ENCODE measurements around the gene FBXW9. TPM values are rescaled to one million over a fixed set of nuclear protein-coding genes. Genes with fewer than 3 reads are reported as not detected.

The FBXW9 gene
- 15.4 and 19.6 TPM in 2 replicates for total RNA-seq (2021)
- Bru-seq, nascent RNA = percentile 50 among the genes with signal in this experiment
- BruChase-seq, experiment 1, labeled RNA remaining after a 2-hour chase = percentile 55 among the genes with signal in this experiment
- percentile 66 among the genes with signal in this experiment for BruChase-seq, experiment 2, labeled RNA remaining after a 6-hour chase
- long read RNA-seq, transcript FBXW9-201 (10 exons, 1,738 nt) = major isoform, 57 of 73 reads
- long read RNA-seq, partial matches to known transcripts = 1 of 73 reads
- long read RNA-seq, other reads (novel, unspliced or antisense) = 15 of 73 reads

DNA sequence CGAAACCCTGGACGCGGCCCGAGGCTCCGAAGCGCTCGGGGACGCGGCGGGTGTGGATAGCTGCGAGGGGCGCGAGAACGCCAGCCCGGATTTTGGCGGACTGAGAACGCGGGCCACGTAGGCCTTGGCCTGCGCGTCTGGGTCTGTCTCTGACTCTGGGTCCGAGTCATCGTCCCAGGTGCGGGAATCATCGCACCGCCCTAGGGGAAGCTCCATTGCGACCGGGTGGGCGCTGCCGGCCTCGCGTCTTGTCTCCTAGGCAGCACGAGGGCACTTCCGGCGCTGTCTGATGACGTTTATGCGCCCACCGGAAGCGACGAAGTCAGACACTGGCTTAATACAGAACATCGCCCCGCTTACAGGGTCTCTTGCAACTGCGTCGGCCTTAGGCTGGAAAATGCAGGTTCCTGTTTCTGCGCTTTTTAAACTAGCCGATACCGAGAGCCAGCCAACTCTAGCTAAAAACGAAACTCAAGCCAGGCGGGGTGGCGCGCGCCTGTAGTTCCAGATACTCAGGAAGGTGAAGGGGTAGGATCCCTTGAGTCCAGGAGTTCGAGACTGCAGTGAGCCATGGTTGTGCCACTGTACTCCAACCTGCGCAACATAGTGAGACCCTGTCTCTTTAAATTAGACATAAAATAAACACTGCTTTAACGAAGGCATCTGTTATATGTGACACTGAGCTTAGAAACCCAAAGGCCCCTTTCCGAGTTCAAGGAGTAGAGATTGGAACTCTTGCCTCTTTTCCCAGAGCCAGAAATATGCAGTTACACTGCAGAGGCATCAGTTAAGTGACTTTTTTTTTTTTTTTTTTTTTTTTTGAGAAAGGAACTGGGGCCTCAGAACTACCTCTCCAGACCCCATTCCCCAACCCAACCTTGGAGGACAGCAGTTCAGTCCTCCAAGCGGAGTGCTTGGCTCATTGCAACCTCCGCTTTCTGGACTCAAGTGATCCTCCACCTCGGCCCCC, at the start of gene FBXW9:
Gene FBXW9, minus strand, starts transcription at position 266 of the 970 bp plus-strand sequence. Its CDS starts 50 bp downstream, at position 216.
- TSS peak; percentile 98 for BruUV-seq (replicated peaks)
- ChIA-PET CTCF (interaction anchor here (0.5 to 1.0 kb wide), 3 partner anchors 64 to 85 kb away, joined by 3 to 7 read pairs (median 3); no protein-coding TSS in a partner anchor), POLR2A (ENCODE audit: low non-redundant PET) (interaction anchor here (0.6 kb wide), 2 partner anchors 14 to 1664 kb away, joined by 3 to 8 read pairs; no protein-coding TSS in a partner anchor)
- no peaks in the 10 kb centered on the region for H3K9me3 ChIP-seq (ENCODE audit: low read depth, low read length, poor library complexity, severe bottlenecking)
- H3K27ac ChIP-seq (ENCODE audit: low read depth, low read length, poor library complexity, severe bottlenecking) = peak within 1 kb of the TSS; percentile 83
- H3K4me3 ChIP-seq (ENCODE audit: low read depth, low read length, poor library complexity, severe bottlenecking) = peak within 1 kb of the TSS; percentile 89
- TF ChIP-seq EZH2 (IDR thresholded peaks at IDR 0.05; ENCODE audit: borderline replicate concordance, low read depth, low read length, poor library complexity, severe bottlenecking) = no peak
- TF ChIP-seq, protein P1, sequence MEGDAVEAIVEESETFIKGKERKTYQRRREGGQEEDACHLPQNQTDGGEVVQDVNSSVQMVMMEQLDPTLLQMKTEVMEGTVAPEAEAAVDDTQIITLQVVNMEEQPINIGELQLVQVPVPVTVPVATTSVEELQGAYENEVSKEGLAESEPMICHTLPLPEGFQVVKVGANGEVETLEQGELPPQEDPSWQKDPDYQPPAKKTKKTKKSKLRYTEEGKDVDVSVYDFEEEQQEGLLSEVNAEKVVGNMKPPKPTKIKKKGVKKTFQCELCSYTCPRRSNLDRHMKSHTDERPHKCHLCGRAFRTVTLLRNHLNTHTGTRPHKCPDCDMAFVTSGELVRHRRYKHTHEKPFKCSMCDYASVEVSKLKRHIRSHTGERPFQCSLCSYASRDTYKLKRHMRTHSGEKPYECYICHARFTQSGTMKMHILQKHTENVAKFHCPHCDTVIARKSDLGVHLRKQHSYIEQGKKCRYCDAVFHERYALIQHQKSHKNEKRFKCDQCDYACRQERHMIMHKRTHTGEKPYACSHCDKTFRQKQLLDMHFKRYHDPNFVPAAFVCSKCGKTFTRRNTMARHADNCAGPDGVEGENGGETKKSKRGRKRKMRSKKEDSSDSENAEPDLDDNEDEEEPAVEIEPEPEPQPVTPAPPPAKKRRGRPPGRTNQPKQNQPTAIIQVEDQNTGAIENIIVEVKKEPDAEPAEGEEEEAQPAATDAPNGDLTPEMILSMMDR (conservative IDR thresholded peaks at IDR 0.05; ENCODE audit: low read depth, low read length) = no peak
- DNase-seq (ENCODE audit: low spot score) = peak; percentile 97
- peaks cover 11% of the 10 kb centered on the region for H3K4me1 ChIP-seq (ENCODE audit: insufficient read depth, low read length, poor library complexity, severe bottlenecking)
- intact Hi-C loops (cut with micrococcal nuclease; ENCODE audit: unreplicated experiment) = no loop called here
- no peaks in the 10 kb centered on the region for H3K27me3 ChIP-seq (replicated peaks; ENCODE audit: insufficient read depth, low read depth, low read length, poor library complexity)
- H3K36me3 ChIP-seq (ENCODE audit: insufficient read depth, low read length, poor library complexity, severe bottlenecking) = peaks cover 24% of the 10 kb centered on the region

DNA sequence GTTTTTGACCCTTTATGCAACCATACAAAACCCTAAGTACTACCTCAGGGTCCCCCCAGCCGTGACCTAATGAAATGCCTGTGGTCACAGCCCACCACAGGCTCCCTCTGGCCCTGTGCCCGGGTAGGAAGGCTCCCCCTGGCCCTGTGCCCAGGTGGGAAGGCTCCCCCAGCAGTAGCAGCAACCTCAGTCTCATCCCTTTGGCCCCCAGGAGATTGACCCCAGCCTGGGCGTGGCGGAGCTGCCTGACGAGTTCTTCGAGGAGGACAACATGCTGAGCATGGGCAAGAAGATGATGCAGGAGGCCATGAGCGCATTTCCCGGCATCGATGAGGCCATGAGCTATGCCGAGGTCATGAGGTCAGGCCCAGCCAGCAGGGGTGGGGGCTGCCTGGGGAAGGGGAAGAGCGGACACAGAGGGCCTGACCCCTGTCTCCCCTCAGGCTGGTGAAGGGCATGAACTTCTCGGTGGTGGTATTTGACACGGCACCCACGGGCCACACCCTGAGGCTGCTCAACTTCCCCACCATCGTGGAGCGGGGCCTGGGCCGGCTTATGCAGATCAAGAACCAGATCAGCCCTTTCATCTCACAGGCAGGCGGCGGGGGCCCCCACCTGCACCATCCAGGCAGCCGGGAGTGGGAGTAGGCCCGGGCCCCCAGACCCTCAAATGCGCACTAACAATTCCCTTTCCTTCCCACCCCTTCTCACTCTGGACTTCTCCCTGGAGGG, 48.9 kb upstream of the FBXW9 start:
- no peaks in the 10 kb centered on the region for H3K9me3 ChIP-seq (ENCODE audit: low read depth, low read length, poor library complexity, severe bottlenecking)
- intact Hi-C loops (cut with micrococcal nuclease; ENCODE audit: unreplicated experiment) = no loop called here
- H3K27me3 ChIP-seq (replicated peaks; ENCODE audit: insufficient read depth, low read depth, low read length, poor library complexity) = no peaks in the 10 kb centered on the region
- no TSS peak for BruUV-seq (replicated peaks)
- DNase-seq (ENCODE audit: low spot score) = no peak
- H3K27ac ChIP-seq (ENCODE audit: low read depth, low read length, poor library complexity, severe bottlenecking) = no peak overlapping the region
- H3K36me3 ChIP-seq (ENCODE audit: insufficient read depth, low read length, poor library complexity, severe bottlenecking) = peaks cover 18% of the 10 kb centered on the region
- TF ChIP-seq, protein P1 (conservative IDR thresholded peaks at IDR 0.05; ENCODE audit: low read depth, low read length) = no peak
- TF ChIP-seq EZH2 (IDR thresholded peaks at IDR 0.05; ENCODE audit: borderline replicate concordance, low read depth, low read length, poor library complexity, severe bottlenecking) = no peak
- POLR2A ChIA-PET (ENCODE audit: low non-redundant PET) = no interaction called here
- CTCF ChIA-PET = no interaction called here
- H3K4me1 ChIP-seq (ENCODE audit: insufficient read depth, low read length, poor library complexity, severe bottlenecking) = peaks cover 27% of the 10 kb centered on the region
- H3K4me3 ChIP-seq (ENCODE audit: low read depth, low read length, poor library complexity, severe bottlenecking) = no peak overlapping the region

DNA sequence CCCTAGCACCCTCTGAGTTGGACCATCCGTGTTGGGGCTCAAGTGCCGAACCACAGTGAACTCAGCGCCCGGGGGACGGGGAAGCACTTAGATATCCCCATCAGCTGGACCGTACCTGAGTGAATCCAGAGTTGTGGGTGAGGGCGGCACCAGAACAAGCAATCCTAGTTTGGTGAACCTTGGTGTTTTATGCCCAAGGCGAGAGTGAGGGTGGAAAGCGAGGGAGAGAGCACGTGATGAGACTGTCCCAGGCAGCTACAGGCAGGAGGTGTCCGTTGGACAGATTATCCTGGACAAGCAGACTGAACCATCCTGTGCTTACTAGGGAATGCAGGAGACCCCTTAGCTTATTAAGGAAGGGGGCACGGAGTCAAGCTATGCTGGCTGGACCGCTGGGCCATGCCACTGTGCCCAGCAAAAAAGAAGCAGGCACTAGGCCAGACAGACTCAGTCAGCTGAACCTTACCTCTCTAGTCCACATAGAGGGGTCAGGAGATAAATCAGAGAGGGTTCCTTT, 41.5 kb upstream of the FBXW9 start:
- H3K27ac ChIP-seq (ENCODE audit: low read depth, low read length, poor library complexity, severe bottlenecking) = peak overlapping the region; percentile 98
- no peaks in the 10 kb centered on the region for H3K27me3 ChIP-seq (replicated peaks; ENCODE audit: insufficient read depth, low read depth, low read length, poor library complexity)
- no peaks in the 10 kb centered on the region for H3K9me3 ChIP-seq (ENCODE audit: low read depth, low read length, poor library complexity, severe bottlenecking)
- BruUV-seq (replicated peaks) = no TSS peak
- ChIA-PET POLR2A (ENCODE audit: low non-redundant PET) (no interaction called here), CTCF (interaction anchor here (1.2 to 1.6 kb wide), 2 partner anchors 20 to 23 kb away, joined by 6 to 8 read pairs; no protein-coding TSS in a partner anchor)
- H3K4me1 ChIP-seq (ENCODE audit: insufficient read depth, low read length, poor library complexity, severe bottlenecking) = peaks cover 19% of the 10 kb centered on the region
- TF ChIP-seq, protein P1 (conservative IDR thresholded peaks at IDR 0.05; ENCODE audit: low read depth, low read length) = no peak
- TF ChIP-seq EZH2 (IDR thresholded peaks at IDR 0.05; ENCODE audit: borderline replicate concordance, low read depth, low read length, poor library complexity, severe bottlenecking) = no peak
- peaks cover 12% of the 10 kb centered on the region for H3K36me3 ChIP-seq (ENCODE audit: insufficient read depth, low read length, poor library complexity, severe bottlenecking)
- peak overlapping the region; percentile 69 for H3K4me3 ChIP-seq (ENCODE audit: low read depth, low read length, poor library complexity, severe bottlenecking)
- DNase-seq (ENCODE audit: low spot score) = no peak
- intact Hi-C loops (cut with micrococcal nuclease; ENCODE audit: unreplicated experiment) = loop anchor here (2.0 kb wide), 1 partner anchor 65 kb away; the partner anchor contains the start of gene THSD8
